Measurements from ENCODE around the gene CRADD. TPM values are rescaled to one million over a fixed set of nuclear protein-coding genes. Genes with fewer than 3 reads are reported as not detected.

The CRADD gene
- polyA plus RNA-seq, 1 of the 3 experiments (the other 2 are of a cell fraction) = 13.6 TPM

DNA sequence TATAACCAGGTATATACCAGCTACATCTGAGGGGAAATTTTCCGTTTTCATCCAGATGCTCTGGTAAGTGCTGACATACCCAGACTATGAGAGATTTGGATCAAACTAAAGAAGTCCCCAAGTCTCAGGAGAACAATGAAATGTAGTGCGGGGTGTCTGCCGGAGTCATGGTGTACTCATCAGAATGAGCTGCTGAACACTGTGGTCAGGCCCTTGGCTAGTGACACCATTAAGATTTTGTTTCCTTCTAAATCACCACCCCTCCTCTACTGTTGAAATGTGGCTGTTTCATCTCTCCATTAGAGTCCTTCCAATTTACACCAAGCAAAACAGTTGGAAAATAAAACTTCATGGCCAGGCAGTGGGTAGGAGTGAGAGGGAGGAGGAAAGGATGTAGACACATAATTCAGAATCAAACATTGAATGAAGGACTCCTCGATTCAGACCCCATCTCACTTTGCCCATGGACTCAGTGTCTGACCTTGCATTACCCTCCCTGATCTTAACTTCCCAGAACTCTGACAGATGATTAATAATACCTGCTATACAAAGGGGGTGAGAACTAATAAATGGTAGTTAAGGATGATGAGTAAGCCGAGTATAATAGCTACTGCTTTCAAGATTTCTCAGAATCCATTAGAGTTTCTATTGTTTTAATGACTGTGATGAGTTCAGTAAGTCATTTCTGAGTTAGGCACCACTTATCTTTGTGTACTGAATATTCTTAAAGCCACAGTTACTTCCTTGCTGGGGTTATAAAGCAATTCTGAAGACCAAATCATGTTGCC, 127.4 kb downstream of the CRADD start (continued):
- TF ChIP-seq REST (IDR thresholded peaks at IDR 0.05; ENCODE audit: low read depth, low read length) = no peak
- TF ChIP-seq, protein P1, sequence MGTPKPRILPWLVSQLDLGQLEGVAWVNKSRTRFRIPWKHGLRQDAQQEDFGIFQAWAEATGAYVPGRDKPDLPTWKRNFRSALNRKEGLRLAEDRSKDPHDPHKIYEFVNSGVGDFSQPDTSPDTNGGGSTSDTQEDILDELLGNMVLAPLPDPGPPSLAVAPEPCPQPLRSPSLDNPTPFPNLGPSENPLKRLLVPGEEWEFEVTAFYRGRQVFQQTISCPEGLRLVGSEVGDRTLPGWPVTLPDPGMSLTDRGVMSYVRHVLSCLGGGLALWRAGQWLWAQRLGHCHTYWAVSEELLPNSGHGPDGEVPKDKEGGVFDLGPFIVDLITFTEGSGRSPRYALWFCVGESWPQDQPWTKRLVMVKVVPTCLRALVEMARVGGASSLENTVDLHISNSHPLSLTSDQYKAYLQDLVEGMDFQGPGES (IDR thresholded peaks at IDR 0.05; ENCODE audit: low read depth, low read length) = no peak
- TF ChIP-seq MEF2A (IDR thresholded peaks at IDR 0.05; ENCODE audit: borderline replicate concordance, low read depth) = no peak
- TF ChIP-seq, protein P2, sequence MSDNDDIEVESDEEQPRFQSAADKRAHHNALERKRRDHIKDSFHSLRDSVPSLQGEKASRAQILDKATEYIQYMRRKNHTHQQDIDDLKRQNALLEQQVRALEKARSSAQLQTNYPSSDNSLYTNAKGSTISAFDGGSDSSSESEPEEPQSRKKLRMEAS (IDR thresholded peaks at IDR 0.05; ENCODE audit: low read depth) = no peak
- no peak for TF ChIP-seq NFIC (IDR thresholded peaks at IDR 0.05; ENCODE audit: borderline replicate concordance)
- TF ChIP-seq SMC3 (IDR thresholded peaks at IDR 0.05; ENCODE audit: low read depth, low read length) = no peak

DNA sequence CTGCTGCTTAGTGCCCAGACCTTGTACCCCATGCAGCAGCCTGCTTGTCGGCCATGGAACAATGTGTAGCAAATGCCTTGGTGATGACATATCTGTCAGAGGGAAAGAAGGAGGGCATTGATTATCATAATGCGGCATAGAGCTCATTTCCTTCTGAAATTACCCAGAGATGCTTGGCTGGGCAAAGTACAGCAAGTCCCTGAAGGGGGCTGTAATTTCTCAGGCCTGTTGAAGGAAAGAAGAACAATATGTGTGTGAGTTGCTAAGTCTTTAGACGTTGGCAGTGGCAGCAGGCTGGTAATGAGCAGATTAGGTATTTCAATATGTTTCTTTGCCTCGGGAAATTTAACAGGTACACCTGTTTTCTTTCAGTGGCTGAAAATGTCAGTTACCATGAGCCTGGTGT, 128.6 kb downstream of the CRADD start:
- peaks cover 25 to 37% of the 10 kb centered on the region in 2 experiments for H3K4me1 ChIP-seq (ENCODE audit: control insufficient read depth in 1 of 2, insufficient read depth in 2 of 2, low read depth in 1 of 2, low read length in 1 of 2)
- H3K27me3 ChIP-seq (ENCODE audit: insufficient read depth) = no peaks in the 10 kb centered on the region
- no peaks in the 10 kb centered on the region for H3K36me3 ChIP-seq (replicated peaks in 1 of 2; ENCODE audit: control insufficient read depth in 1 of 2, insufficient read depth in 2 of 2, low read length in 1 of 2)
- H3F3A ChIP-seq (replicated peaks; ENCODE audit: insufficient read depth) = peaks cover 37% of the 10 kb centered on the region
- H3K9ac ChIP-seq = no peak overlapping the region
- TF ChIP-seq RAD21 (IDR thresholded peaks at IDR 0.05; ENCODE audit: low read length) (0 out of 2 replicates have a peak, but pooled peaks have one; percentile 15), GATA2 (CRISPR knock-in tag; IDR thresholded peaks at IDR 0.05) (peak; percentile 17; the same call in 1 of the 2 replicates), FOXJ3 (CRISPR knock-in tag; IDR thresholded peaks at IDR 0.05) (0 out of 2 replicates have a peak, but pooled peaks have one; percentile 16)
- TF ChIP-seq, protein P2 (IDR thresholded peaks at IDR 0.05; ENCODE audit: low read depth) = no peak
- no peak for DNase-seq
- H3K79me2 ChIP-seq (ENCODE audit: insufficient read depth) = no peaks in the 10 kb centered on the region
- ChIA-PET CTCF (interaction anchor here (0.7 to 2.0 kb wide), 5 partner anchors 13 to 296 kb away, joined by 3 to 7 read pairs (median 3); no protein-coding TSS in a partner anchor), POLR2A (no interaction called here)
- no peaks in the 10 kb centered on the region for H3K9me3 ChIP-seq
- no peak overlapping the region for H3K4me2 ChIP-seq
- no peaks in the 10 kb centered on the region for H4K20me1 ChIP-seq (ENCODE audit: insufficient read depth)
- H3K27ac ChIP-seq (ENCODE audit: low read depth in 2 of 2, low read length in 1 of 2) = peak overlapping the region; percentile 54 to 93
- no peak overlapping the region for H3K4me3 ChIP-seq (ENCODE audit: low read depth in 2 of 2, low read length in 1 of 2)
- H3K9me2 ChIP-seq = no peaks in the 10 kb centered on the region
- no peak overlapping the region for H2AFZ ChIP-seq (ENCODE audit: low read depth)
- WGBS (ENCODE audit: low lambda C conversion rate) = 57% methylated on average over 4 of the region's 4 CpGs
